Body of pancreas (tissue), 4 donors: ENCODE results near the gene RARS2.

Experiments used
- POLR2A ChIP-seq, 3 donors: fragments of 450-650 bp; IDR thresholded peaks; one replicate each; pipeline ENCODE4 v1.6.1; 2016; ENCODE audit warnings: antibody characterized with exemption in 3 of 3, mild to moderate bottlenecking in 2 of 3
- TF ChIP-seq, protein P1 (sequence below), 7 experiments: fragments of 450-650 bp in 4 of 7; fragments of 200-600 bp in 3 of 7; sonication (generic) in 3 of 7; IDR thresholded peaks; one replicate each; pipeline ENCODE4 v1.5.1; 2016 to 2019; ENCODE audit warnings: antibody characterized with exemption in 7 of 7

DNA sequence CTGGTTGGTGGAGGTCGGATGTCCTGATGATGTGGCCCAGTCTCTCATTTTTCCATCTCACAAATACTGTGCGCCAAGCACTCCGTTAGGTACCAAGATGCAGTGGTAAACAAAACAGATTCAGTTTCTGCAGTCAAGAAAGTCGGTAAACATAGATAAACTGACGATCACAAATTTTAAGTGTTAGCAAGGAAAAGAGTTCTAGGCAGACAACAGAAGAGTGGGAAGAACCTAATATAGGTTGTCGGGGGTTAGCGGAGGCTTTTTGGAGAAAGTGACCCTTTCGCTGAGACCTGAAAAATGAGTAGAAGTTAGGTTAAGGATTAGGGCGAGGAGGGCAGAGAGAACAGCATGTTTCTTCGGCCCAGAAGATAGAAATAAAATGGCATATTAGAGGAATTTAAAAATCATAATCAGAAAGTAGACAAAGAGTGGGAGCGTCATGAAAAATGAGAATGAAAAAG, 662 bp upstream of the RARS2 start:
- TF ChIP-seq, protein P1, sequence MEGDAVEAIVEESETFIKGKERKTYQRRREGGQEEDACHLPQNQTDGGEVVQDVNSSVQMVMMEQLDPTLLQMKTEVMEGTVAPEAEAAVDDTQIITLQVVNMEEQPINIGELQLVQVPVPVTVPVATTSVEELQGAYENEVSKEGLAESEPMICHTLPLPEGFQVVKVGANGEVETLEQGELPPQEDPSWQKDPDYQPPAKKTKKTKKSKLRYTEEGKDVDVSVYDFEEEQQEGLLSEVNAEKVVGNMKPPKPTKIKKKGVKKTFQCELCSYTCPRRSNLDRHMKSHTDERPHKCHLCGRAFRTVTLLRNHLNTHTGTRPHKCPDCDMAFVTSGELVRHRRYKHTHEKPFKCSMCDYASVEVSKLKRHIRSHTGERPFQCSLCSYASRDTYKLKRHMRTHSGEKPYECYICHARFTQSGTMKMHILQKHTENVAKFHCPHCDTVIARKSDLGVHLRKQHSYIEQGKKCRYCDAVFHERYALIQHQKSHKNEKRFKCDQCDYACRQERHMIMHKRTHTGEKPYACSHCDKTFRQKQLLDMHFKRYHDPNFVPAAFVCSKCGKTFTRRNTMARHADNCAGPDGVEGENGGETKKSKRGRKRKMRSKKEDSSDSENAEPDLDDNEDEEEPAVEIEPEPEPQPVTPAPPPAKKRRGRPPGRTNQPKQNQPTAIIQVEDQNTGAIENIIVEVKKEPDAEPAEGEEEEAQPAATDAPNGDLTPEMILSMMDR (IDR thresholded peaks at IDR 0.05) = no peak
- no peak for TF ChIP-seq POLR2A (IDR thresholded peaks at IDR 0.05)
